ENCODE data around the gene OTOP2.

- no peak for TF ChIP-seq ZNF274 (IDR thresholded peaks at IDR 0.05; ENCODE audit: low read length)
- TF ChIP-seq ZNF274 (tag by site-specific recombination; IDR thresholded peaks at IDR 0.05; ENCODE audit: borderline replicate concordance) = no peak
- TF ChIP-seq, protein P1, sequence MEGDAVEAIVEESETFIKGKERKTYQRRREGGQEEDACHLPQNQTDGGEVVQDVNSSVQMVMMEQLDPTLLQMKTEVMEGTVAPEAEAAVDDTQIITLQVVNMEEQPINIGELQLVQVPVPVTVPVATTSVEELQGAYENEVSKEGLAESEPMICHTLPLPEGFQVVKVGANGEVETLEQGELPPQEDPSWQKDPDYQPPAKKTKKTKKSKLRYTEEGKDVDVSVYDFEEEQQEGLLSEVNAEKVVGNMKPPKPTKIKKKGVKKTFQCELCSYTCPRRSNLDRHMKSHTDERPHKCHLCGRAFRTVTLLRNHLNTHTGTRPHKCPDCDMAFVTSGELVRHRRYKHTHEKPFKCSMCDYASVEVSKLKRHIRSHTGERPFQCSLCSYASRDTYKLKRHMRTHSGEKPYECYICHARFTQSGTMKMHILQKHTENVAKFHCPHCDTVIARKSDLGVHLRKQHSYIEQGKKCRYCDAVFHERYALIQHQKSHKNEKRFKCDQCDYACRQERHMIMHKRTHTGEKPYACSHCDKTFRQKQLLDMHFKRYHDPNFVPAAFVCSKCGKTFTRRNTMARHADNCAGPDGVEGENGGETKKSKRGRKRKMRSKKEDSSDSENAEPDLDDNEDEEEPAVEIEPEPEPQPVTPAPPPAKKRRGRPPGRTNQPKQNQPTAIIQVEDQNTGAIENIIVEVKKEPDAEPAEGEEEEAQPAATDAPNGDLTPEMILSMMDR (tag by site-specific recombination; IDR thresholded peaks at IDR 0.05) = no peak
- no peak for TF ChIP-seq ZNF660 (tag by site-specific recombination; IDR thresholded peaks at IDR 0.05)
- TF ChIP-seq ZNF747 (tag by site-specific recombination; IDR thresholded peaks at IDR 0.05) = no peak
- no peak for TF ChIP-seq ZNF114 (tag by site-specific recombination; IDR thresholded peaks at IDR 0.05)
- no peak for TF ChIP-seq ZBTB7A (tag by site-specific recombination; IDR thresholded peaks at IDR 0.05; ENCODE audit: low read depth)
- TF ChIP-seq SP2 (tag by site-specific recombination; IDR thresholded peaks at IDR 0.05) = no peak
- TF ChIP-seq, protein P2, sequence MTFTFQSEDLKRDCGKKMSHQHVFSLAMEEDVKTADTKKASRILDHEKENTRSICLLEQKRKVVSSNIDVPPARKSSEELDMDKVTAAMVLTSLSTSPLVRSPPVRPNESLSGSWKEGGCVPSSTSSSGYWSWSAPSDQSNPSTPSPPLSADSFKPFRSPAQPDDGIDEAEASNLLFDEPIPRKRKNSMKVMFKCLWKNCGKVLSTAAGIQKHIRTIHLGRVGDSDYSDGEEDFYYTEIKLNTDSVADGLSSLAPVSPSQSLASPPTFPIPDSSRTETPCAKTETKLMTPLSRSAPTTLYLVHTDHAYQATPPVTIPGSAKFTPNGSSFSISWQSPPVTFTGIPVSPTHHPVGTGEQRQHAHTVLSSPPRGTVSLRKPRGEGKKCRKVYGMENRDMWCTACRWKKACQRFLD (tag by site-specific recombination; IDR thresholded peaks at IDR 0.05) = no peak
- no peak for TF ChIP-seq ZNF292 (tag by site-specific recombination; IDR thresholded peaks at IDR 0.05; ENCODE audit: borderline replicate concordance, low read depth)
- no peak for TF ChIP-seq ZNF394 (tag by site-specific recombination; IDR thresholded peaks at IDR 0.05; ENCODE audit: borderline replicate concordance)
Observed at GRCh38 chr17:74878658-74879057, 45.4 kb upstream of the OTOP2 start.

Measured in HEK293 (cell line).